ENCODE data around the gene TAT. TPM values are rescaled to one million over a fixed set of nuclear protein-coding genes. Genes with fewer than 3 reads are reported as not detected.
A peak's percentile ranks its signal among the peaks of the same experiment; 100 is the strongest.
"Not testable (repeated sequence)": the region's sequence is repeated elsewhere in the genome, so short reads cannot be mapped to it uniquely, and the experiment has no call there.

Gene TAT
- not detected for total RNA-seq

- no peaks in the 10 kb centered on the region for H3K9me3 Mint-ChIP-seq
- POLR2A ChIA-PET, result no interaction called here
Observed at GRCh38 chr16:71576971-71577370, at the start of gene TAT. TAT (minus strand) TSS chr16:71577092; CDS start chr16:71576415, 677 bp downstream.

GRCh38 chr16:71626018-71626857 is 49.3 kb upstream of the TAT start, which contains the start of gene MARVELD3:
MARVELD3 (plus strand) TSS chr16:71626184; CDS start chr16:71626230, 46 bp downstream.
- ATAC-seq (ENCODE audit: low read depth), result peak; percentile 10

More at GRCh38 chr16:71576971-71577370, at the start of gene TAT:
- no peak within 1 kb of the TSS for H3K4me3 Mint-ChIP-seq
- H3K27ac Mint-ChIP-seq, result no peak within 1 kb of the TSS
- H3K4me1 Mint-ChIP-seq, result no peaks in the 10 kb centered on the region
- no peak for DNase-seq
- ATAC-seq (ENCODE audit: low read depth), result no peak
- H3K27me3 Mint-ChIP-seq, result peaks cover 25% of the 10 kb centered on the region
- no peaks in the 10 kb centered on the region for H3K36me3 Mint-ChIP-seq

GRCh38 chr16:71625113-71625850 is 48.4 kb upstream of the TAT start:
- Mint-ChIP-seq H3K36me3 (no peaks in the 10 kb centered on the region), H3K27ac (no peak overlapping the region), H3K4me3 (peak overlapping the region; percentile 18), H3K4me1 (peaks cover 15% of the 10 kb centered on the region), H3K9me3 (no peaks in the 10 kb centered on the region), H3K27me3 (peaks cover 41% of the 10 kb centered on the region)
- DNase-seq, result no peak
- ATAC-seq (ENCODE audit: low read depth), result no peak
- POLR2A ChIA-PET, result no interaction called here

More at GRCh38 chr16:71626018-71626857, 49.3 kb upstream of the TAT start, which contains the start of gene MARVELD3:
- Mint-ChIP-seq H3K27me3 (peaks cover 31% of the 10 kb centered on the region), H3K4me1 (peaks cover 14% of the 10 kb centered on the region), H3K9me3 (no peaks in the 10 kb centered on the region), H3K4me3 (peak within 1 kb of the TSS; percentile 53), H3K36me3 (no peaks in the 10 kb centered on the region), H3K27ac (no peak within 1 kb of the TSS)
- POLR2A ChIA-PET, result no interaction called here
- DNase-seq, result peak; percentile 47

- ATAC-seq (ENCODE audit: low read depth) (no peak), DNase-seq (no peak)
- Mint-ChIP-seq H3K36me3 (no peaks in the 10 kb centered on the region), H3K4me1 (peaks cover 15% of the 10 kb centered on the region), H3K27me3 (peaks cover 47% of the 10 kb centered on the region), H3K27ac (no peak overlapping the region), H3K4me3 (no peak overlapping the region), H3K9me3 (no peaks in the 10 kb centered on the region)
- POLR2A ChIA-PET, result interaction anchor here (1.5 kb wide), 1 partner anchor 11 kb away, joined by 3 read pairs; no protein-coding TSS in a partner anchor
Observed at GRCh38 chr16:71623597-71623996, 46.7 kb upstream of the TAT start.

GRCh38 chr16:71622088-71622487 is 45.2 kb upstream of the TAT start:
- POLR2A ChIA-PET, result interaction anchor here (0.6 to 1.5 kb wide), 2 partner anchors 12 to 57 kb away, joined by 3 read pairs; no protein-coding TSS in a partner anchor
- Mint-ChIP-seq H3K27me3 (peaks cover 44% of the 10 kb centered on the region), H3K36me3 (no peaks in the 10 kb centered on the region), H3K4me3 (peak overlapping the region; percentile 53), H3K27ac (peak overlapping the region; percentile 54), H3K9me3 (no peaks in the 10 kb centered on the region), H3K4me1 (peaks cover 15% of the 10 kb centered on the region)
- DNase-seq (no peak), ATAC-seq (ENCODE audit: low read depth) (peak; percentile 60)

- no peak for ATAC-seq (ENCODE audit: low read depth)
- Mint-ChIP-seq H3K27me3 (peaks cover 48% of the 10 kb centered on the region), H3K36me3 (no peaks in the 10 kb centered on the region), H3K4me1 (peaks cover 14% of the 10 kb centered on the region), H3K9me3 (no peaks in the 10 kb centered on the region), H3K27ac (no peak overlapping the region), H3K4me3 (no peak overlapping the region)
- POLR2A ChIA-PET, result no interaction called here
- no peak for DNase-seq
Observed at GRCh38 chr16:71618429-71618828, 41.5 kb upstream of the TAT start.

- ATAC-seq (ENCODE audit: low read depth); POLR2A ChIA-PET; H3K4me1 Mint-ChIP-seq; H3K36me3 Mint-ChIP-seq; H3K9me3 Mint-ChIP-seq; H3K27ac Mint-ChIP-seq; DNase-seq; H3K4me3 Mint-ChIP-seq: not testable (repeated sequence)
- H3K27me3 Mint-ChIP-seq, result peaks cover 55% of the 10 kb centered on the region
Observed at GRCh38 chr16:71614956-71615355, 38.1 kb upstream of the TAT start.

GRCh38 chr16:71610936-71611871 is 34.3 kb upstream of the TAT start:
- no peak overlapping the region for H3K4me3 Mint-ChIP-seq
- peaks cover 3% of the 10 kb centered on the region for H3K4me1 Mint-ChIP-seq
- no peaks in the 10 kb centered on the region for H3K36me3 Mint-ChIP-seq
- DNase-seq, result peak; percentile 89
- no peaks in the 10 kb centered on the region for H3K9me3 Mint-ChIP-seq
- POLR2A ChIA-PET, result interaction anchor here (0.6 to 1.5 kb wide), 2 partner anchors 46 to 60 kb away, joined by 3 to 15 read pairs; no protein-coding TSS in a partner anchor
- peak; percentile 97 for ATAC-seq (ENCODE audit: low read depth)
- H3K27ac Mint-ChIP-seq, result no peak overlapping the region
- H3K27me3 Mint-ChIP-seq, result peaks cover 33% of the 10 kb centered on the region

- POLR2A ChIA-PET, result interaction anchor here (1.5 kb wide), 1 partner anchor 45 kb away, joined by 15 read pairs; no protein-coding TSS in a partner anchor
- no peak for DNase-seq
- Mint-ChIP-seq H3K27me3 (peaks cover 31% of the 10 kb centered on the region), H3K9me3 (no peaks in the 10 kb centered on the region), H3K4me3 (no peak overlapping the region), H3K4me1 (peaks cover 3% of the 10 kb centered on the region), H3K36me3 (no peaks in the 10 kb centered on the region), H3K27ac (no peak overlapping the region)
- ATAC-seq (ENCODE audit: low read depth), result no peak
Observed at GRCh38 chr16:71610447-71610846, 33.6 kb upstream of the TAT start.

- Mint-ChIP-seq H3K36me3 (no peaks in the 10 kb centered on the region), H3K9me3 (no peaks in the 10 kb centered on the region), H3K4me3 (no peak overlapping the region), H3K27me3 (peaks cover 29% of the 10 kb centered on the region), H3K4me1 (peaks cover 3% of the 10 kb centered on the region), H3K27ac (no peak overlapping the region)
- DNase-seq (no peak), ATAC-seq (ENCODE audit: low read depth) (no peak)
- POLR2A ChIA-PET, result interaction anchor here (0.7 kb wide), 1 partner anchor 502 kb away, joined by 4 read pairs; no protein-coding TSS in a partner anchor
Observed at GRCh38 chr16:71609066-71609465, 32.2 kb upstream of the TAT start.

GRCh38 chr16:71600822-71601221 is 23.9 kb upstream of the TAT start:
- no peak overlapping the region for H3K27ac Mint-ChIP-seq
- H3K4me1 Mint-ChIP-seq, result no peaks in the 10 kb centered on the region
- no peaks in the 10 kb centered on the region for H3K36me3 Mint-ChIP-seq
- no peaks in the 10 kb centered on the region for H3K9me3 Mint-ChIP-seq
- H3K4me3 Mint-ChIP-seq, result no peak overlapping the region
- ATAC-seq (ENCODE audit: low read depth) (no peak), DNase-seq (no peak)
- peaks cover 26% of the 10 kb centered on the region for H3K27me3 Mint-ChIP-seq
- POLR2A ChIA-PET, result no interaction called here

- DNase-seq; H3K4me3 Mint-ChIP-seq; H3K36me3 Mint-ChIP-seq; POLR2A ChIA-PET; H3K27ac Mint-ChIP-seq; H3K9me3 Mint-ChIP-seq; ATAC-seq (ENCODE audit: low read depth); H3K4me1 Mint-ChIP-seq: not testable (repeated sequence)
- peaks cover 26% of the 10 kb centered on the region for H3K27me3 Mint-ChIP-seq
Observed at GRCh38 chr16:71598426-71598825, 21.5 kb upstream of the TAT start.

Measured in activated naive CD8-positive, alpha-beta T cell treated with anti-CD3 and anti-CD28 coated beads, Interleukin-2, amount 10 ng/mL, durations not matched to agents 7 days and 5 days (primary cell).